Kidney capillary endothelial cell (primary cell): ENCODE data around the gene AP5S1.

Source experiments
- DNase-seq: peaks from one replicate; pipeline ENCODE4 v3.0.0-alpha.2; 2018; ENCODE audit warnings: low spot score

Gene AP5S1

GRCh38 chr20:3875378-3875974 is 55.1 kb downstream of the AP5S1 start:
- no peak for DNase-seq

DNA sequence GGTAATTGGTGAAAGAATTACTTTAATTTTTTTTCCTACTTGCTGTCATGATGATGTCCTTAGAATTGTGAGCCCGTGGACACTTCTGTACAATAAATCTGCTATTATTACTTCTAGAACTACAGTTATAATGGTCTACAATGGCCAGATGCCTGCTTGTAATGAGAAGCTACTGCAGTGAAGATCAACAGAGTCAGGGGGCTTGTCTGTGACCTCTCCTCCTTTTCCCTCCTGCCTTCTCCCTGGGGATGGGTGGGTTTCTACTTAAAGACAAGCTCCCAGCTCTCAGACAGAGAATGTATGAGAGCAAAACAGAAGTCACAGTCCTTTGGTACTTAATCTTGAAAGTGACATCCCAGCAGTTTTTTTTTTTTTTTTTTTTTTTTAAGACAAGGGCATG is 55.7 kb downstream of the AP5S1 start:
- no peak for DNase-seq

DNA sequence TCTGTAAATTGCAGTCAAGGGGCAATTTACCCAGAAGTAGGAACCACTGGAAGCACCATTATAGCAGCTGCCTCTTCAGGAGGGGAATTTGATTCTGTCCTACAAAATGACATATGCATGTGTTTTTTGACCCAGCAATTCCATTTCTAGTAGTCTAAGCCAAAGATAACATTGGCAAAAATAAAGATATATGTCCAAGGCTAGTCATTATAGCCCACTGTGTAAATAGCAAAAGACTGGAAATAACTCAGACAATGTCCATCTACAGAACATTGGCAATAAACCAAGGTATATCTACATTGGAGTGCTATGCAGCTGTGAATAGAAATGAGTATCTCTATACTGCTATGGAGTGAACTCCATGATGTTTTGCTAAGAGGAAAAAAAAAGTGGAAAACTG is 56.3 kb downstream of the AP5S1 start:
- DNase-seq = no peak
